ENCODE results near the gene ELMOD1. TPM values are rescaled to one million over a fixed set of nuclear protein-coding genes. Genes with fewer than 3 reads are reported as not detected.

The ELMOD1 gene
- total RNA-seq, 1 donor from 2014 or later = 0.55 TPM

- H3K27ac Mint-ChIP-seq = no peak overlapping the region
- TF ChIP-seq CTCF (IDR thresholded peaks at IDR 0.05; ENCODE audit: unreplicated experiment) = no peak
- H3K27me3 Mint-ChIP-seq = no peaks in the 10 kb centered on the region
- H3K4me1 Mint-ChIP-seq (ENCODE audit: low read depth) = peaks cover 3% of the 10 kb centered on the region
- H3K36me3 Mint-ChIP-seq (ENCODE audit: insufficient read depth) = no peaks in the 10 kb centered on the region
- DNase-seq (ENCODE audit: low spot score, unreplicated experiment) = no peak
- no peak overlapping the region for H3K4me3 Mint-ChIP-seq (ENCODE audit: low read depth)
- no peaks in the 10 kb centered on the region for H3K9me3 Mint-ChIP-seq (ENCODE audit: low read depth)
Observed at GRCh38 chr11:107669893-107670601, 79.1 kb downstream of the ELMOD1 start.

- no peak for TF ChIP-seq CTCF (IDR thresholded peaks at IDR 0.05; ENCODE audit: unreplicated experiment)
- Mint-ChIP-seq H3K36me3 (ENCODE audit: insufficient read depth) (no peaks in the 10 kb centered on the region), H3K4me3 (ENCODE audit: low read depth) (no peak overlapping the region), H3K9me3 (ENCODE audit: low read depth) (no peaks in the 10 kb centered on the region), H3K27ac (no peak overlapping the region), H3K27me3 (no peaks in the 10 kb centered on the region), H3K4me1 (ENCODE audit: low read depth) (peaks cover 3% of the 10 kb centered on the region)
- DNase-seq (ENCODE audit: low spot score, unreplicated experiment) = no peak
Observed at GRCh38 chr11:107675902-107676301, 85.0 kb downstream of the ELMOD1 start.

- H3K9me3 Mint-ChIP-seq (ENCODE audit: low read depth) = no peaks in the 10 kb centered on the region
- H3K27me3 Mint-ChIP-seq = no peaks in the 10 kb centered on the region
- H3K4me3 Mint-ChIP-seq (ENCODE audit: low read depth) = no peak overlapping the region
- no peaks in the 10 kb centered on the region for H3K4me1 Mint-ChIP-seq (ENCODE audit: low read depth)
- DNase-seq (ENCODE audit: low spot score, unreplicated experiment) = no peak
- H3K27ac Mint-ChIP-seq = no peak overlapping the region
- no peak for TF ChIP-seq CTCF (IDR thresholded peaks at IDR 0.05; ENCODE audit: unreplicated experiment)
- H3K36me3 Mint-ChIP-seq (ENCODE audit: insufficient read depth) = no peaks in the 10 kb centered on the region
Observed at GRCh38 chr11:107676336-107677057, 85.5 kb downstream of the ELMOD1 start.

GRCh38 chr11:107677924-107678631 is 87.1 kb downstream of the ELMOD1 start:
- DNase-seq (ENCODE audit: low spot score, unreplicated experiment) = no peak
- H3K27me3 Mint-ChIP-seq = no peaks in the 10 kb centered on the region
- H3K4me3 Mint-ChIP-seq (ENCODE audit: low read depth) = no peak overlapping the region
- TF ChIP-seq CTCF (IDR thresholded peaks at IDR 0.05; ENCODE audit: unreplicated experiment) = no peak
- H3K9me3 Mint-ChIP-seq (ENCODE audit: low read depth) = no peaks in the 10 kb centered on the region
- H3K36me3 Mint-ChIP-seq (ENCODE audit: insufficient read depth) = no peaks in the 10 kb centered on the region
- H3K4me1 Mint-ChIP-seq (ENCODE audit: low read depth) = no peaks in the 10 kb centered on the region
- H3K27ac Mint-ChIP-seq = no peak overlapping the region

GRCh38 chr11:107678632-107678971 is 87.7 kb downstream of the ELMOD1 start:
- DNase-seq (ENCODE audit: low spot score, unreplicated experiment) = no peak
- H3K9me3 Mint-ChIP-seq (ENCODE audit: low read depth) = no peaks in the 10 kb centered on the region
- no peaks in the 10 kb centered on the region for H3K4me1 Mint-ChIP-seq (ENCODE audit: low read depth)
- no peak overlapping the region for H3K27ac Mint-ChIP-seq
- H3K36me3 Mint-ChIP-seq (ENCODE audit: insufficient read depth) = no peaks in the 10 kb centered on the region
- no peak for TF ChIP-seq CTCF (IDR thresholded peaks at IDR 0.05; ENCODE audit: unreplicated experiment)
- H3K4me3 Mint-ChIP-seq (ENCODE audit: low read depth) = no peak overlapping the region
- H3K27me3 Mint-ChIP-seq = peaks cover 2% of the 10 kb centered on the region
